BJ (cell line): ENCODE measurements around the gene MAML2. TPM values are rescaled to one million over a fixed set of nuclear protein-coding genes. Genes with fewer than 3 reads are reported as not detected.

ENCODE experiments used
- CTCF ChIA-PET: fragments of 350-600 bp; formaldehyde crosslinking; extraction: SDS; loops from one replicate; lab custom pipeline; 2021; ENCODE audit warnings: antibody characterized with exemption, inconsistent platforms; lab: Yijun Ruan, JAX
- POLR2A ChIA-PET: fragments of 300-600 bp; sonication (Branson Sonifier 250); formaldehyde crosslinking; extraction: SDS; loops from one replicate; lab custom pipeline; 2021; ENCODE audit warnings: antibody characterized with exemption; lab: Charles Lee
- DNase-seq: peaks from one replicate; pipeline ENCODE4 v3.0.0-alpha.2; 2011; ENCODE audit warnings: low read depth
- H3K27me3 ChIP-seq: 2 replicates; pipeline ENCODE4 v1.6.0; 2011; ENCODE audit warnings: low read length; ENCODE audit not compliant: control insufficient read depth, insufficient read depth
- H3K36me3 ChIP-seq: 2 replicates; pipeline ENCODE4 v1.5.1; 2011; ENCODE audit warnings: low read length; ENCODE audit not compliant: control insufficient read depth, insufficient read depth
- H3K4me3 ChIP-seq: 2 replicates; pipeline ENCODE4 v1.5.1; 2011; ENCODE audit warnings: low read depth, mild to moderate bottlenecking, control low read depth, low read length
- CTCF ChIP-seq: IDR thresholded peaks from 2 replicates; pipeline ENCODE4 v1.5.1; 2011; ENCODE audit warnings: low read depth, mild to moderate bottlenecking, control low read depth, inconsistent platforms, low read length, moderate library complexity; ENCODE audit not compliant: insufficient read depth
- polyA plus RNA-seq: library from polyadenylated mRNA; depleted of rRNA; stranded (reverse); fragments of >200 nt; gene quantifications from 2 replicates; pipeline ENCODE4 v1.2.3, GENCODE V29; 2011

MAML2 gene
- polyA plus RNA-seq, 1 experiment, result 22.0 TPM

GRCh38 chr11:96055706-96056387 lies 287.1 kb downstream of the MAML2 start:
- DNase-seq, result no peak
- CTCF ChIA-PET, result interaction anchor here (0.6 to 3.5 kb wide), 22 partner anchors 9 to 286 kb away, joined by 3 to 46 read pairs (median 4); partner anchors contain the start of gene MAML2
- TF ChIP-seq CTCF, result no peak
- no peaks in the 10 kb centered on the region for H3K36me3 ChIP-seq
- no peaks in the 10 kb centered on the region for H3K27me3 ChIP-seq
- H3K4me3 ChIP-seq, result no peak overlapping the region
- POLR2A ChIA-PET, result interaction anchor here (0.6 to 1.2 kb wide), 4 partner anchors 57 to 287 kb away, joined by 3 to 5 read pairs (median 4); partner anchors contain the start of gene MAML2

GRCh38 chr11:96054870-96055705 lies 287.9 kb downstream of the MAML2 start:
- Histone ChIP-seq H3K4me3 (no peak overlapping the region), H3K36me3 (no peaks in the 10 kb centered on the region; the same call in 1 of the 2 replicates), H3K27me3 (no peaks in the 10 kb centered on the region)
- DNase-seq, result no peak
- ChIA-PET POLR2A (interaction anchor here (0.7 to 1.1 kb wide), 2 partner anchors 285 to 288 kb away, joined by 3 to 5 read pairs; partner anchors contain the start of gene MAML2), CTCF (interaction anchor here (0.6 to 3.5 kb wide), 25 partner anchors 9 to 297 kb away, joined by 3 to 46 read pairs (median 4); partner anchors contain the start of gene MAML2)
- peak; percentile 62 for TF ChIP-seq CTCF

GRCh38 chr11:96052921-96053651 lies 289.9 kb downstream of the MAML2 start:
- Histone ChIP-seq H3K4me3 (no peak overlapping the region), H3K27me3 (no peaks in the 10 kb centered on the region), H3K36me3 (no peaks in the 10 kb centered on the region; the same call in 1 of the 2 replicates)
- ChIA-PET POLR2A (no interaction called here), CTCF (interaction anchor here (0.6 to 3.5 kb wide), 7 partner anchors 37 to 290 kb away, joined by 3 to 46 read pairs (median 3); partner anchors contain the start of gene MAML2)
- no peak for DNase-seq
- TF ChIP-seq CTCF, result no peak

GRCh38 chr11:96051820-96052219 lies 291.2 kb downstream of the MAML2 start:
- Histone ChIP-seq H3K4me3 (no peak overlapping the region), H3K27me3 (no peaks in the 10 kb centered on the region), H3K36me3 (no peaks in the 10 kb centered on the region; the same call in 1 of the 2 replicates)
- CTCF ChIA-PET, result interaction anchor here (1.2 to 1.9 kb wide), 4 partner anchors 36 to 291 kb away, joined by 3 to 7 read pairs (median 3); partner anchors contain the start of gene MAML2
- POLR2A ChIA-PET, result no interaction called here
- TF ChIP-seq CTCF, result no peak
- DNase-seq, result no peak
